GM18868 (cell line): ENCODE data around the gene CEP85.
"Not testable (repeated sequence)": the region's sequence is repeated elsewhere in the genome, so short reads cannot be mapped to it uniquely, and the experiment has no call there.

Source experiments
- ATAC-seq: cut with Tn5 transposase; IDR thresholded peaks from one replicate; pipeline ENCODE4 v1.9.1; 2021; ENCODE audit warnings: mild to moderate bottlenecking, moderate library complexity; ENCODE audit not compliant: unreplicated experiment

CEP85 gene

GRCh38 chr1:26224606-26225005 lies 9.4 kb upstream of the CEP85 start:
- no peak for ATAC-seq

- ATAC-seq: no peak
Observed at GRCh38 chr1:26225033-26225831, 8.8 kb upstream of the CEP85 start.

- not testable (repeated sequence) for ATAC-seq
Observed at GRCh38 chr1:26230682-26231081, 3.3 kb upstream of the CEP85 start.

- no peak for ATAC-seq
Observed at GRCh38 chr1:26234644-26235370, 807 bp downstream of the CEP85 start.

GRCh38 chr1:26237230-26237966 lies 3.4 kb downstream of the CEP85 start:
- no peak for ATAC-seq

GRCh38 chr1:26239936-26240335 lies 5.9 kb downstream of the CEP85 start:
- no peak for ATAC-seq

GRCh38 chr1:26252718-26253117 lies 18.7 kb downstream of the CEP85 start:
- ATAC-seq: no peak

GRCh38 chr1:26254404-26254803 lies 20.4 kb downstream of the CEP85 start:
- ATAC-seq: no peak

GRCh38 chr1:26257222-26257621 lies 23.2 kb downstream of the CEP85 start:
- no peak for ATAC-seq

- no peak for ATAC-seq
Observed at GRCh38 chr1:26259005-26259404, 25.0 kb downstream of the CEP85 start.

GRCh38 chr1:26259578-26259977 lies 25.6 kb downstream of the CEP85 start:
- ATAC-seq: no peak

GRCh38 chr1:26263212-26263611 lies 29.2 kb downstream of the CEP85 start:
- no peak for ATAC-seq

GRCh38 chr1:26265405-26265804 lies 31.4 kb downstream of the CEP85 start:
- no peak for ATAC-seq

GRCh38 chr1:26268290-26269197 lies 34.5 kb downstream of the CEP85 start:
- no peak for ATAC-seq

GRCh38 chr1:26269198-26269550 lies 35.2 kb downstream of the CEP85 start:
- ATAC-seq: no peak

GRCh38 chr1:26274801-26275425 lies 40.9 kb downstream of the CEP85 start:
- no peak for ATAC-seq

GRCh38 chr1:26275580-26276431 lies 41.8 kb downstream of the CEP85 start:
- ATAC-seq: no peak

- no peak for ATAC-seq
Observed at GRCh38 chr1:26276432-26276838, 42.4 kb downstream of the CEP85 start.

GRCh38 chr1:26277261-26277661 lies 43.3 kb downstream of the CEP85 start:
- ATAC-seq: no peak
